ENCODE measurements around the gene KCNG4.
"Not testable (repeated sequence)": the region's sequence is repeated elsewhere in the genome, so short reads cannot be mapped to it uniquely, and the experiment has no call there.

KCNG4 gene

GRCh38 chr16:84232969-84233368 lies 6.8 kb downstream of the KCNG4 start:
- no peak for DNase-seq

DNA sequence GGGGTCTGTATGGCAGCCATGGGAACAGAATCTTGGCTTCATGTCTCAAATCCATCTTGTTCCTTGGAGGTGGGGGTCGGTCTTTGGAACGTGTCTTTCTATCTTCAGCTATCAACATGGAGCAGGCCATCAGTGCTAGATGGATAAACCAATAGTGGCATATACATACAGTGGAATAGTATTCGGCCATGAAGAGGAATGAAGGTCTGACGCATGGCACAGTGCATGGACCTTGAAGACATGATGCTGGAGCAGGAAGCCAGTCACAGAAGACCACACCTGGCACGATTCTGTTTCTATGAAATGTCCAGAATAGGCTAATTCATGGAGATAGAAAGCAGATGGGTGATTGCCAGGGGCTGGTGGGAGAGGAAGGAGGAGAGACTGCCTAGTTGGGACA lies 7.8 kb downstream of the KCNG4 start:
- DNase-seq: no peak

DNA sequence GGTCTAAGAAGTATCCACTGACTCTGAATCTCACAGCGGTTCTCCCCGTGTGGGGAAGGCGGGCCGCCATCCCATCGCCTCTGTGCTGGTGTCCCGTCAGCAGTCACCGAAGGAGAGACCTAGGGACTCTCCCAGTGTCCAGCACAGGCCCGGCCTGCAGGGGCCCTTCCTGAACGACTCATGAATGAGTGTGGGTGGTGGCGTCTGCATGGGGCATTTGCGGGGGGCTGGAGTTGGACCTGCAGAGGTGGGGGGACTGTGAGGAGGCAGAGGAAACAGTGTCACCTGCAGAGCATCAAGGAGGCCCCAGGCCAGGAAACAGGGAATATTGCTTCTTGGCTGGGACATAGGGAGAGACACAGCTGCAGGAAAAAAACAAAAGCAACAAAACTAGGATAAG lies 10.3 kb downstream of the KCNG4 start:
- no peak for DNase-seq

GRCh38 chr16:84228256-84228838 lies 11.5 kb downstream of the KCNG4 start:
- no peak for DNase-seq

GRCh38 chr16:84227548-84227947 lies 12.3 kb downstream of the KCNG4 start:
- DNase-seq: no peak

DNA sequence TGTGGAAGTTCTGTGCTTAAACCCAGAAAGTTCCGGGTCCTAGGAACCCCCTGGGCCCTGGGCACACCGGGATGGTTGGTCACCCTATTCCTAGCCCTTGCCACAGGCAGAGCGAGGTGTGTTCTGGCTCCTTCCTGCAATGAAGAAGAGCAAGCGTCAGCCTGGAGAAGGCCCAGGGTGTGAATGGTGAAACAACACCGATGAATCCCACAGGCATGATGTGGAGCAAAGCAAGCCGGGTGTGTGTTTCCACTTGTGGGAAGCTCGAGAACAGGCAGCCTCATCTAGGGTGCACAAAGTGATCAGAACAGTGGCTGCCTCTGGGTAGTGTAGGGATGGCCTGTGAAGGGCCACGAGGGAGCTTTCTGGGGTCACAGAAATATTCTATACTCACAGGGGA lies 13.8 kb downstream of the KCNG4 start:
- no peak for DNase-seq

GRCh38 chr16:84225571-84225970 lies 14.2 kb downstream of the KCNG4 start:
- no peak for DNase-seq

DNA sequence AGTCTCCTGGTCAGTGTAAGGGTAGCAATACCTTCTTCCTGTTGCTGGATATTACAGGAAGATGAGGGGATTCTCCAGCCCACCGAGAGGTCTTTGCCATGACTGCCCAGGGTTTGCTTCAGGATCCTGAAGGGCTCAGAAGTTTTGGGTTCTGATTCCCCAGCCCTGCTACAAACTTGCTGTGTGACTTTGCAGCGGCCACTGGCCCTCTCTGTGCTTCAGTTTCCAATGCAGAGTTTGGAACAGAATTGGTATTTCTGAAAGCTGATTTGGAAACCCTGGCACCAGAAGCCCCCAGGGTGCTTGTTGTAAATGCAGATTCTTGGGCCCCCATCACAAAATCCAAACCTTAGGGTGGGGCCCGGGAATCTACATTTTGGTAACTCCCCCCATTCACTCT lies 14.7 kb downstream of the KCNG4 start:
- DNase-seq: no peak

GRCh38 chr16:84224554-84224953 lies 15.3 kb downstream of the KCNG4 start:
- DNase-seq: no peak

DNA sequence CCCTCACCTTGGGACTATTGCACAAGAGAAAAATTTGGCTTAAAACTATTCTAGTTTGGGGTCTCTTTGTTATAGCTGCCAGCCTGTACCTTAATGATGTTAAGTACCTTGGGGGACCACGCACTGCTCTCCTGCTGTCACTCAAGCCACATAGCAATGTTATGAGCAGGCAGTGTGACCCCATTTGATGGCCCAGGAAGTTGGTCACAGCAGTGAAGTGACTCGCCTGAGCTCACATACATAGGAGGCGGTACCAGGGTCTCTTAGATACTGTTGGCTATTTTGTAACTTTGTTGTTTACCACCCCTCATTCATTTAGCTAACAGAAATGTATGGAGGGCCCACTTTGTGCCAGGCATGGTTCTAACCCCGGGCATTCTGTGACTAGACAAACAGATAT lies 16.4 kb downstream of the KCNG4 start:
- no peak for DNase-seq

GRCh38 chr16:84220851-84221250 lies 19.0 kb downstream of the KCNG4 start:
- no peak for DNase-seq

DNA sequence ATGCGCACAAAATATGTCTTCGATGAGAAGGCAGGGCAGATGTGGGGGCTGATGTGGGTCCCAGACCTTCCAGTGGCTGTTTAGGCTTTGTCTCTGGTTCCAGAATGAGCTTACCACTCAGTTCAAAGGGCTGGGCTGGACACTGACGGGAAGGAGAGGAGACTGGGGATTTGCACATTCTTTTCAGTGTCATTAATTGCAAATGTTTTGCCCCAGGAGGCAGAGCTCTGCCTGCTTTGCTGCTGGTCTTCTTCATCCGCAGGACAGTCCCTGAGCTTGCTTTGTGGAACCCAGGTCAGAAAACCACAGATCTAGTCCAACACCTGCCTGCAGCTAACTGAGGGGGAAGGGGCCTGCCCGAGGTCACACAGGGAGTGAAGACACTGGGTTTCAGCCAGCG lies 20.9 kb downstream of the KCNG4 start:
- no peak for DNase-seq

DNA sequence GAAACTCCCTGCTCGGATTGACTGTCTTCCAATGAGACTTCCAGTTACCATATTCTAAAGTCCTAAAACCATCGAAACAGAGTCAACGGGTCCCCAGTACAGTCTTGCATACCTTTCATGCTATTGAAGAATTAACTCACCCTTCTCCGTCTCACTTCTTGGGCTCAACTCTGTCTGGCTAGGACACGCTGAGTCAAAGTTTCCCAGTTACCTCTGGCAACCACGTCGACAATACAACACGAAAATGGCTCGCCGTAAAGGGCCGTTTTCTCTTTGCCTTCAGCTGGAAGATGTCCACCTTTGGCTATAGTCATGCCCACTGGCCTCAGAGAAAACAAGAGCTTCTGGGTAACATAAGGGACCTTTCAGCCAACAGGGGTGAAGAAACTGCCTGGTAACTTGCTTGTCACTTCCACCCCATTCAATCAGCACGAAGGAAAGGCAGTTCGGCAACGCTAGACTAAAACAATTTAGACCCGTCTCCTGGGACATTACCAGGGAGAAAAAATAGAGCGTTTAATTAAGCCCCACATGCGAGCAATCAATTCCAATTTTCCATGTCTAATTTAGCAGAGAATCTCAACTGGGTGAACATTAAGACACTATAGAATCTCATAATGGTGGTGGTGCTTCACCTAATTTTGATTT lies 21.5 kb downstream of the KCNG4 start:
- DNase-seq: no peak

- DNase-seq: not testable (repeated sequence)
Observed at GRCh38 chr16:84216144-84216543, 23.7 kb downstream of the KCNG4 start.

DNA sequence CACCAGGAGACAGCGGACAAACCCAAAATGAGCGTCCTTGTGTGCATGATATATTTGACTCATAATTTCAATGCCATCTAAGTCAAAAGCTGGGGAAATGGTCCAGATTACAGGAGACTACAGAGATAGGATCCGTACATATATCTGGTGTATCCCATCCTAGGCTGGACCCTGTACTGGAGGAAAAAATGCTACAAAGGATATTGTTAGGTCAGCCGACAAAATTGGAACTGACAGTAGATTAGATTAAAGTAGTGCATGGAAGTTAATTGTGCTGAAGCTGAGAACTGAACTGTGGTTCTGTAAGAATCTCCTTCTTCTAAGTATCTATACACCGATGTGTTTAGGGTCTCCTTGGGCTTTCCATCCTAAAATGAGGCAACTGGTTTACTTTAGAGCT lies 24.3 kb downstream of the KCNG4 start:
- no peak for DNase-seq

DNA sequence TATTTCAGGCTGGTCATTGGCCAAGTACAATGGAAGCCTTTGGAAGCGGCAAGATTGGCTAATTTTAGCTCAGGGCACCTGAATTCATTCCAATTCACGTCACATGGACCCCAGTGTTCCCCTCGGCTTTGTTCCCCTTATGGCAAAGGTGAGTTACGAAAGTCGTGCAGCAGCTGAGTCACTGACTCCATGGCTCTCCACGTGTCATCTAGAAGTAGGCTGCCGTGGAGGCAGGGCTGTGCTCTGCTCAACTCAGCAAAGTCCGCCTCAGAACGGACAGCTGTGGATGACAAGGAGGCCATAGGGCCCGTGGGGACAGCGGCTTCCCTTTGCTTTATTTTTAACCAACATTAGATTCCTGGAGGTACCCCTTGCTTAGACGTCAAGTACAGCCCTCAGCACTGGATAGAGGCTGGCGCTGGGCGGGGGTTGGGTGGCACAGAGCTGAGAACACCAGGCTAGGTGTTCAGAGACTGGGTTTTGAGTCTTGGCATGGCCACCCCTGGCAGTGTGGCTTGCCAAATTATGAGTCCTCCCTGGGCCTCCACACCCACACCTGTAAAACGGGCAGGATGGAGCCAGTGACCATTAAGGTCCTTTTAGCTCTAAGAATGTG lies 25.3 kb downstream of the KCNG4 start:
- DNase-seq: no peak

- DNase-seq: no peak
Observed at GRCh38 chr16:84212631-84213030, 27.2 kb downstream of the KCNG4 start.

- DNase-seq: no peak
Observed at GRCh38 chr16:84212154-84212553, 27.7 kb downstream of the KCNG4 start.

DNA sequence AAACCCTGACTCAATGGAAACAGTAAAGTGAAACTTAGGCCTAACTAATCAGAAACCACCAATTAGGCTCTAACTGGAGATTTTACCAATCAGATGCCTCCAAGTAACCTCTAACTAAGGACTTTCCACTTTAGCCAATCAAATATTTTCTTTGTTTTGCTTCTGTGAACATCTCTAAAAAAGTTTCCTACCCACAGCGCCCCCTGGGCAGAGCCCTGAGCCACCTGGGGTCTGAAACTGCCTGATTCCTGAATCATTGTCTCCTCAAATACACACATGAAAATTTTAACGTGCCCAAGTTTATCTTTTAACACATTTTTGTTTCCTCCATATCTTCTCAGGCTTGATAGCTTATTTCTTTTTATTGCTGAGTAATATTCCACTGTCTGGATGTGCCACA lies 29.8 kb downstream of the KCNG4 start:
- DNase-seq: no peak

GRCh38 chr16:84207879-84208278 lies 31.9 kb downstream of the KCNG4 start:
- no peak for DNase-seq

DNA sequence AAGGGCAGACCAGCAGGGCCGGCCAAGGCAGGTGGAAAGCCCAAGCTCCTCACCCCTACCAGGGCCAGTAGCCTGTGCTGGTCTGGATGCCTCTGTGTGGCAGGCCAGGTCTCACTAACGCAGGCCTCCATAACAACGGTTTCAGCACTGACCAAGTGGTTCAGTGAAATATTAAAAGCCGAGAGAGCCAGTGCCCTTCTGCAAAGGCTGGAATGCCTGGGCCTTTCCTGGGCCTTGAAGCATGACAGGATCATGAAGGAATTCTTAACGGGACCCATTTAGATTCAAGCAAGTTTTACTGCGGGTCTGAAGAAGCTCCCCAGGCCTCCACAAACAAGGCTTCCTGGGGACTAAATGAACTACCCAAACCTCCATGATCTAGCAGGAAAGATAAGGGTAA lies 32.6 kb downstream of the KCNG4 start:
- no peak for DNase-seq

DNA sequence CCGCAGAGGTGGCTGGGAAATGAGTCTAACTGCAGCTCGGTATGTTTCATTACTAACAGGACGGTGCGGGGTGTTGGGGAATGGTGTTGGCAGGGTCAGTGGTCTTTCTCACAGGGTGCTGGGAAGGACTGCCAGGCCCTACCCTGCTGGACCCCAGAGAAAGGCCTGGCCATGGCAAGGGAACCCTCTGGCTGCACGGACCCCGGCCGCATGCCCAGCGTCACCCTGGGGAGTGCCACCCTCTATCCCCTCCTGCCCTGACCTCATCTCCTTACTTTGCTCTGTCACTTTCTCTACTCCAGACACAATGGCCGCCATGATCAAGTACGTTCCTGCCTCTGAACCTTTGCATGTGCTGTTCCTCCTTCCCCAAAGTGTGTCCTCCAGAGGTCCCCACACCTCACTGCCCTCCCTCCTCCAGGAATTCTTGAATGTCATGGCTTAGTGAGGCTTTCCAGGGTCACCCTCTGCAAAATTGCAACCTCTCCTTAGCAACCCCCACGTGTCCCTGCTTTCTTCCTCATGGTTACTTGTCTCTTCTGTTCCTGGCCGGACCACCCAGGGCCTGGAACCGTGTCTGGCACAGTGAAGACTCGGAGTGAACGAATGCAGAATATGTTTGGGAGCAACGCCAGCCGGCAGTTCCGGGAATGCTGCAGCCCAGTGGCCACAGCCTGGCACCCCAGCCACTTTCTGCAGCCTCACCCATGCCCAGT lies 33.7 kb downstream of the KCNG4 start:
- DNase-seq: no peak

DNA sequence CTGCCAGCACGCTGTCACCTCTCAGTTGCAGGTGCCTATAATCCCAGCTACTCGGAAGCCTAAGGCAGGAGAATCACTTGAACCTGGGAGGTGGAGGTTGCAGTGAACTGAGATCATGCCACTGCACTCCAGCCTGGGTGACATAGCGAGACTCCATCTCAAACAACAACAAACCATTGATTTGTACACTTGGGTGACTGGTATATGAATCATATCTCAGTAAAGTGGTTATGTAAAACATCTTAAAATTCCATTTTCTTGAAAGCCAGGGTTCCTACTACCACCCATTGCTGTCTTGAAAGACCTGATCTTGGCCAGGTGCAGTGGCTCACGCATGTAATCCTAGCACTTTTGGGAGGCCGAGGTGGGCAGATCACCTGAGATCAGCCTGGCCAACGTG lies 34.7 kb downstream of the KCNG4 start:
- DNase-seq: not testable (repeated sequence)

DNA sequence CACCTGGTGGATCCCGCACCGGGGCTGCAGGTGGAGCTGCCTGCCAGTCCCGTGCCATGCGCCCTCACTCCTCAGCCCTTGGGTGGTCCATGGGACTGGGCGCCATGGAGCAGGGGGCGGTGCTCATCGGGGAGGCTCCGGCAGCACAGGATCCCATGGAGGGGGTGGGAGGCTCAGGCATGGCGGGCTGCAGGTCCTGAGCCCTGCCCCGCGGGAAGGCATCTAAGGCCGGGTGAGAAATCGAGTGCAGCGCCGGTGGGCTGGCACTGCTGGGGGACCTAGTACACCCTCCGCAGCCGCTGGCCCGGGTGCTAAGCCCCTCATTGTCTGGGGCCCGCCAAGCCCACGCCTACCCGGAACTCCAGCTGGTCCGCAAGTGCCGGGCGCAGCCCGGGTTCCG lies 35.3 kb downstream of the KCNG4 start:
- not testable (repeated sequence) for DNase-seq

Data from stimulated activated CD4-positive, alpha-beta T cell treated with anti-CD3 and anti-CD28 coated beads, Interleukin-2, amount 100 ng/mL, for 24 hours (primary cell).